GM12878 (cell line): ENCODE measurements around the gene SYPL2. TPM values are rescaled to one million over a fixed set of nuclear protein-coding genes. Genes with fewer than 3 reads are reported as not detected.

Experiments used
- ATAC-seq: fragments of 200-7000 bp; cut with Tn5 transposase; 3 replicates; pipeline ENCODE4 v1.9.1; 2020; ENCODE audit warnings: mild to moderate bottlenecking, moderate library complexity
- BruUV-seq: library from RNA; stranded (reverse); fragments of 400-500 nt; replicated peaks from 2 replicates; lab custom pipeline; 2021; lab: Mats Ljungman, UMichigan
- CTCF ChIA-PET: fragments of 300-600 bp; sonication (Branson Sonifier 250); formaldehyde crosslinking; extraction: SDS; loops from one replicate; lab custom pipeline; 2021; ENCODE audit warnings: inconsistent platforms; lab: Yijun Ruan, JAX
- POLR2A ChIA-PET: fragments of 350-600 bp; formaldehyde crosslinking; extraction: SDS; loops from one replicate; lab custom pipeline; 2021; ENCODE audit warnings: inconsistent platforms; lab: Charles Lee
- RAD21 ChIA-PET: fragments of 300-600 bp; sonication (Branson Sonifier 250); formaldehyde crosslinking; loops from one replicate; lab custom pipeline; 2023; ENCODE audit warnings: antibody characterized with exemption; ENCODE audit not compliant: unreplicated experiment; lab: Charles Lee
- SMC1A ChIA-PET: fragments of 300-600 bp; sonication (Branson Sonifier 250); formaldehyde crosslinking; loops from one replicate; lab custom pipeline; 2023; ENCODE audit not compliant: unreplicated experiment, uncharacterized antibody; lab: Charles Lee
- DNase-seq: peaks from one replicate; pipeline ENCODE4 v3.0.0-alpha.2; 2011; ENCODE audit warnings: low read depth, low spot score
- FAIRE-seq: peaks from 3 replicates; lab custom pipeline; 2011; peaks lifted over from hg19 to GRCh38; lab: Jason Lieb, UNC
- H2AFZ ChIP-seq: 2 replicates; pipeline ENCODE4 v1.6.0; 2011; ENCODE audit warnings: low read depth, low read length, control low read depth; ENCODE audit not compliant: control insufficient read depth
- H3K27ac ChIP-seq: 2 replicates; pipeline ENCODE4 v1.5.1; 2011; ENCODE audit warnings: control low read depth; ENCODE audit not compliant: control insufficient read depth, insufficient read depth
- H3K27me3 ChIP-seq, 2 experiments: replicated peaks in 1 of 2; 2 replicates each; pipeline versions ENCODE4 v1.6.0 to v1.6.1; 2011; ENCODE audit warnings: low read length in 1 of 2; ENCODE audit not compliant: control insufficient read depth in 2 of 2, insufficient read depth in 2 of 2
- H3K36me3 ChIP-seq, 2 experiments: 2 replicates each; pipeline ENCODE4 v1.5.1; 2011; ENCODE audit warnings: low read length in 1 of 2; ENCODE audit not compliant: control insufficient read depth in 2 of 2, insufficient read depth in 2 of 2
- H3K4me1 ChIP-seq: 2 replicates; pipeline ENCODE4 v1.6.1; 2011; ENCODE audit warnings: mild to moderate bottlenecking, low read length, moderate library complexity, mixed read lengths; ENCODE audit not compliant: control insufficient read depth, insufficient read depth
- H3K4me2 ChIP-seq: 2 replicates; pipeline ENCODE4 v1.6.0; 2011; ENCODE audit warnings: control low read depth; ENCODE audit not compliant: control insufficient read depth, insufficient read depth
- H3K4me3 ChIP-seq: fragments of 200-600 bp; sonication (generic); 2 replicates; pipeline ENCODE4 v1.5.1; 2016
- H3K79me2 ChIP-seq: 2 replicates; pipeline ENCODE4 v1.6.0; 2011; ENCODE audit warnings: low read length; ENCODE audit not compliant: control insufficient read depth, insufficient read depth
- H3K9ac ChIP-seq: 2 replicates; pipeline ENCODE4 v1.8.0; 2011; ENCODE audit warnings: low read length, control low read depth, mixed read lengths; ENCODE audit not compliant: control insufficient read depth, insufficient read depth
- H3K9me3 ChIP-seq: replicated peaks from 3 replicates; pipeline ENCODE4 v1.5.1; 2011; ENCODE audit warnings: mild to moderate bottlenecking, low read length; ENCODE audit not compliant: control insufficient read depth, insufficient read depth
- H4K20me1 ChIP-seq: 2 replicates; pipeline ENCODE4 v1.6.0; 2011; ENCODE audit not compliant: control insufficient read depth, insufficient read depth
- GABPA ChIP-seq: IDR thresholded peaks from 2 replicates; pipeline ENCODE4 v1.6.1; 2014; ENCODE audit warnings: antibody characterized with exemption, low read depth, mild to moderate bottlenecking, inconsistent platforms
- POLR2A ChIP-seq: IDR thresholded peaks from 2 replicates; pipeline ENCODE4 v1.6.1; 2011; ENCODE audit warnings: low read depth, mild to moderate bottlenecking, low read length
- PRDM15 ChIP-seq: fragments of 450-650 bp; formaldehyde crosslinking; IDR thresholded peaks from 2 replicates; pipeline ENCODE4 v1.4.0; 2020; ENCODE audit warnings: mild to moderate bottlenecking, moderate library complexity
- RCOR1 ChIP-seq: conservative IDR thresholded peaks from 2 replicates; pipeline ENCODE4 v1.6.1; 2012; ENCODE audit warnings: low read depth, low read length, improper control_type of control experiment
- RFX5 ChIP-seq: IDR thresholded peaks from 2 replicates; pipeline ENCODE4 v1.6.1; 2011; ENCODE audit warnings: low read depth, low read length, improper control_type of control experiment
- TCF3 ChIP-seq: IDR thresholded peaks from 2 replicates; pipeline ENCODE4 v1.6.1; 2012; ENCODE audit warnings: low read depth, mild to moderate bottlenecking, low read length, borderline replicate concordance; ENCODE audit not compliant: insufficient read depth
- in situ Hi-C: fragments of 300-500 bp; cut with MboI; formaldehyde crosslinking; loops from 9 replicates; pipeline ENCODE4 v1.14.3; 2018; ENCODE audit warnings: mixed read lengths
- intact Hi-C: fragments of 100-400 bp; cut with micrococcal nuclease; formaldehyde crosslinking; loops from one replicate; pipeline ENCODE4 v1.14.2; 2022; ENCODE audit not compliant: unreplicated experiment
- polyA plus RNA-seq, 11 experiments: library from polyadenylated mRNA; depleted of rRNA in 4 of 11; unstranded in 6 of 11; stranded (reverse) in 5 of 11; fragments of >200 nt; fragmentation: Nextera tagmentation in 4 of 11; fragmentation: Illumina TruSeq in 1 of 11; extraction: Ambion mirVana in 4 of 11; extraction: Trizol in 1 of 11; gene quantifications; 1 replicate in 1 of 11; 2 replicates in 10 of 11; pipeline versions ENCODE4 v1.2.1 to v1.2.3, GENCODE V29; 2011 to 2016; ENCODE audit warnings: inconsistent platforms in 2 of 11, missing spikeins in 2 of 11, low read depth in 1 of 11
- total RNA-seq, 4 experiments: library from RNA; depleted of rRNA in 3 of 4; stranded (reverse); fragments of >200 nt in 3 of 4; fragmentation: Illumina TruSeq in 1 of 4; extraction: Trizol in 1 of 4; gene quantifications; 2 replicates each; pipeline versions ENCODE4 v1.2.1 to v1.2.3, GENCODE V29; 2013 to 2021

Gene SYPL2
- total and polyA plus RNA-seq, 10 of the 15 experiments (the other 5 are each of a cell fraction or from before 2014, with no cell fraction given) = 0.04 to 0.11 (median 0.06) TPM; not detected in 3

DNA sequence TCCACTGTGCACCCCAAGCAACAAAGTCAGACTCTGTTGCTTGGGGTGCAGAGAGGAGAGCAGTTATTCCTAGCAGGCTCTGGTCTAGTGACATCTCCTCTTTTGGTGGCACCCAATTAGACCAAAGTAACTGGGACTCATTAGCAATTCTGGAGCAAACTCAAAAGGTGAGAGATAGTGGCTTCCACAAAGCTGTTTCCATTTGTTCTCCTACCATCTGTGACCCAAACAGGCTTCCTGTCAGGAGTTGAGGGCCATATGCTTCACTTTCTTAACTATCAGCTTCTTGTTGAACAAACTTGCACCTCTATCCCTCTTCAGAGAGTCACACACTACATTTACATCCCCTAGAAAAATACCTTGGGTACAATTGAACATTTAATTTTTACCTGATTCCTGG, 15.9 kb downstream of the SYPL2 start:
- ChIA-PET CTCF (interaction anchor here (0.9 to 5.7 kb wide), 4 partner anchors 8 to 199 kb away, joined by 3 to 91 read pairs (median 29); partner anchors contain the start of genes CYB561D1 and PSRC1), POLR2A (interaction anchor here (1.5 to 4.8 kb wide), 2 partner anchors 49 to 138 kb away, joined by 3 to 26 read pairs; no protein-coding TSS in a partner anchor), RAD21 (interaction anchor here (0.7 to 2.2 kb wide), 5 partner anchors 45 to 69 kb away, joined by 3 to 21 read pairs (median 4); partner anchors contain the start of gene GNAI3), SMC1A (interaction anchor here (0.8 to 5.0 kb wide), 5 partner anchors 16 to 60 kb away, joined by 3 to 55 read pairs (median 3); no protein-coding TSS in a partner anchor)
- ATAC-seq (no peak), DNase-seq (no peak), FAIRE-seq (no peak)
- Histone ChIP-seq H2AFZ (no peak overlapping the region), H3K9ac (no peak overlapping the region), H3K27ac (no peak overlapping the region), H3K4me1 (peaks cover 10% of the 10 kb centered on the region), H3K27me3 (peaks cover 0 to 3% of the 10 kb centered on the region in 2 experiments; a peak in 3 of 4 replicates), H3K4me3 (no peak overlapping the region), H3K36me3 (no peaks in the 10 kb centered on the region; a peak in 2 of 4 replicates), H3K9me3 (no peaks in the 10 kb centered on the region), H3K4me2 (no peak overlapping the region), H3K79me2 (peaks cover 9% of the 10 kb centered on the region), H4K20me1 (no peaks in the 10 kb centered on the region)
- in situ Hi-C loops (no loop called here), intact Hi-C loops (no loop called here)
- TF ChIP-seq RFX5 (no peak), GABPA (no peak), RCOR1 (no peak), TCF3 (no peak), PRDM15 (CRISPR knock-in tag) (no peak), POLR2A (no peak)
- no TSS peak for BruUV-seq
